DND-41 (cell line): ENCODE results near the gene CBX4.

Experiments
- CTCF ChIP-seq: IDR thresholded peaks from 2 replicates; pipeline ENCODE4 v1.5.1; 2012; ENCODE audit warnings: borderline replicate concordance, low read length, moderate library complexity, mild to moderate bottlenecking; ENCODE audit not compliant: poor library complexity, severe bottlenecking; ENCODE audit errors: extremely low read depth
- EZH2 ChIP-seq: IDR thresholded peaks from 3 replicates; pipeline ENCODE4 v1.6.1; 2012; ENCODE audit warnings: borderline replicate concordance, low read depth, mild to moderate bottlenecking, moderate library complexity, low read length, inconsistent platforms; ENCODE audit not compliant: severe bottlenecking

- TF ChIP-seq CTCF (no peak), EZH2 (no peak)
Observed at GRCh38 chr17:79866791-79867518, 27.7 kb upstream of the CBX4 start.
